Naive B cell (primary cell): ENCODE data around the gene LIPG. TPM values are rescaled to one million over a fixed set of nuclear protein-coding genes. Genes with fewer than 3 reads are reported as not detected.

Experiments
- ATAC-seq, 2 donors: fragments of 150-1000 bp; cut with Tn5 transposase; 2 replicates each; pipeline ENCODE4 v1.10.0; 2021; ENCODE audit warnings: low read depth in 2 of 2, mild to moderate bottlenecking in 2 of 2, moderate library complexity in 2 of 2
- DNase-seq: peaks from one replicate; pipeline ENCODE4 v3.0.0; 2022
- H3K27ac Mint-ChIP-seq, 6 donors: one replicate each; pipeline ENCODE4 v1.8.0; 2020 to 2022; ENCODE audit warnings: mild to moderate bottlenecking in 6 of 6, mixed read lengths in 6 of 6, moderate library complexity in 5 of 6, inconsistent platforms in 2 of 6
- H3K27me3 Mint-ChIP-seq, 3 donors: one replicate each; pipeline ENCODE4 v1.8.0; 2021 to 2022; ENCODE audit warnings: mixed read lengths in 3 of 3, mild to moderate bottlenecking in 1 of 3
- H3K36me3 Mint-ChIP-seq, 2 donors: one replicate each; pipeline ENCODE4 v1.8.0; 2020 to 2022; ENCODE audit warnings: mixed read lengths in 2 of 2, inconsistent platforms in 1 of 2, mild to moderate bottlenecking in 1 of 2
- H3K4me1 Mint-ChIP-seq, 3 donors: one replicate each; pipeline ENCODE4 v1.8.0; 2020 to 2022; ENCODE audit warnings: mixed read lengths in 3 of 3, inconsistent platforms in 1 of 3, mild to moderate bottlenecking in 1 of 3, moderate library complexity in 1 of 3
- H3K4me3 Mint-ChIP-seq, 8 donors: one replicate each; pipeline ENCODE4 v1.8.0; 2020 to 2022; ENCODE audit warnings: mild to moderate bottlenecking in 8 of 8, mixed read lengths in 8 of 8, moderate library complexity in 8 of 8, inconsistent platforms in 2 of 8
- H3K9me3 Mint-ChIP-seq, 7 donors: one replicate each; pipeline ENCODE4 v1.8.0; 2020 to 2022; ENCODE audit warnings: mixed read lengths in 7 of 7, mild to moderate bottlenecking in 5 of 7, inconsistent platforms in 2 of 7, moderate library complexity in 1 of 7
- polyA plus RNA-seq, 6 donors: library from polyadenylated mRNA; unstranded; fragments of 300-500 nt; fragmentation: Illumina TruSeq; gene quantifications; one replicate each; pipeline ENCODE4 v1.2.3, GENCODE V29; 2021; ENCODE audit warnings: low read depth in 6 of 6

The LIPG gene
- polyA plus RNA-seq, 6 donors from 2014 or later, result not detected

GRCh38 chr18:49645196-49645595 lies 83.3 kb downstream of the LIPG start:
- peaks cover 0 to 15% (median 0%) of the 10 kb centered on the region in 3 donors for H3K27me3 Mint-ChIP-seq
- ATAC-seq, result no peak
- peaks cover 0 to 4% (median 0%) of the 10 kb centered on the region in 7 donors for H3K9me3 Mint-ChIP-seq
- H3K36me3 Mint-ChIP-seq, result no peaks in the 10 kb centered on the region
- no peaks in the 10 kb centered on the region for H3K4me1 Mint-ChIP-seq
- H3K27ac Mint-ChIP-seq, result no peak overlapping the region
- H3K4me3 Mint-ChIP-seq, result no peak overlapping the region
- DNase-seq, result no peak

DNA sequence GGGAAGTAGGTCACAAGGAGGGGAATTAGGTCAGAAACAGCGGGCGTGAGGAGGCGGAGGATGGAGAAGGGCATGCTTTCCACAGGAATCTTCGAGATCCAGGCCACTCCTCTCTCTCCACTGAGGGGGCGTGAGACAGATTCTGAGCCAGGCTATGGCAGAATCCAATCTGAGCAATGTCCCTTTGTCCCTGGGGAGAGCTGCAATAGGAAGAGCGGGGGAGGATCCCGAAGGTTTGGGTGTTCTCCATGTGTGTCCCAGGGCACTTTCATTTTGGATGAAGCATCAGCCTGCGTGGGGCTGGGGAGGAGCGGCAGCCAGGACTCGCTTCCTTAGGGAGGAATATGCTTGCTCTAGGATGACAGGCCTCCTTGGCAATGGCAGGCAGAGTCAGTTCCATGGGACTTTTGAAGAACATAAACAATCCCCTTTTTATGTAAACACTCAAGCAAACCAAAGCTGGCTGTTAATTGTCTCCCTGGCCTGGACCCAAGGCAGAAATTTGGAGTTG lies 84.0 kb downstream of the LIPG start:
- H3K4me1 Mint-ChIP-seq, result no peaks in the 10 kb centered on the region
- no peak for DNase-seq
- no peak overlapping the region for H3K27ac Mint-ChIP-seq
- ATAC-seq, result no peak
- H3K27me3 Mint-ChIP-seq, result peaks cover 0 to 15% (median 0%) of the 10 kb centered on the region in 3 donors
- H3K4me3 Mint-ChIP-seq, result no peak overlapping the region
- H3K9me3 Mint-ChIP-seq, result peaks cover 0 to 4% (median 0%) of the 10 kb centered on the region in 7 donors
- H3K36me3 Mint-ChIP-seq, result no peaks in the 10 kb centered on the region

GRCh38 chr18:49646873-49647272 lies 85.0 kb downstream of the LIPG start:
- H3K4me1 Mint-ChIP-seq, result no peaks in the 10 kb centered on the region
- ATAC-seq, result no peak
- H3K27me3 Mint-ChIP-seq, result peaks cover 0 to 15% (median 1%) of the 10 kb centered on the region in 3 donors
- H3K36me3 Mint-ChIP-seq, result no peaks in the 10 kb centered on the region
- no peak for DNase-seq
- no peak overlapping the region for H3K4me3 Mint-ChIP-seq
- H3K9me3 Mint-ChIP-seq, result peaks cover 0 to 4% (median 0%) of the 10 kb centered on the region in 7 donors
- no peak overlapping the region for H3K27ac Mint-ChIP-seq

GRCh38 chr18:49647496-49648168 lies 85.8 kb downstream of the LIPG start:
- Mint-ChIP-seq H3K4me3 (no peak overlapping the region), H3K9me3 (peaks cover 0 to 4% (median 0%) of the 10 kb centered on the region in 7 donors), H3K27ac (no peak overlapping the region), H3K4me1 (no peaks in the 10 kb centered on the region), H3K36me3 (no peaks in the 10 kb centered on the region), H3K27me3 (peaks cover 0 to 15% (median 4%) of the 10 kb centered on the region in 3 donors)
- DNase-seq (no peak), ATAC-seq (no peak)

DNA sequence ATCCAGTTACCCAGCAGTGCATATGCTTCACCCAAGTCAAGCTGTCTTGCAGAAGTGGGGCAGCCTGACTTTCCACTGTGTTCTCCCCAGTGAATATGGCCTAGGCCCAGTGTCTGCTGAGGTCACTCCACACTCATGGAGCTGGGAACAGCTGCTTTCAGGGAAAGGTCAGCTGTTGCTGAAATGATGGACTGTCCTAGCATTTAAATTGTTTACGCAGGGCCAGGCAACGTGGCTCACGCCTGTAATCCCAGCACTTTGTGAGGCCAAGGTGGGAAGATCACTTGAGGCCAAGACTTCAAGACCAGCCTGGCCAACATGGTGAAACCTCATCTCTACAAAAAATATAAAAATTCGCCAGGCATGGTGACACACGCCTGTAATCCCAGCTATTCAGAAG lies 86.5 kb downstream of the LIPG start:
- no peaks in the 10 kb centered on the region for H3K36me3 Mint-ChIP-seq
- no peak for ATAC-seq

More for the DNA sequence above, 86.5 kb downstream of the LIPG start:
- DNase-seq, result no peak
- H3K27me3 Mint-ChIP-seq, result peaks cover 0 to 15% (median 4%) of the 10 kb centered on the region in 3 donors
- no peak overlapping the region for H3K27ac Mint-ChIP-seq
- no peak overlapping the region for H3K4me3 Mint-ChIP-seq
- H3K4me1 Mint-ChIP-seq, result peaks cover 0 to 2% (median 0%) of the 10 kb centered on the region in 3 donors
- H3K9me3 Mint-ChIP-seq, result peaks cover 0 to 4% (median 0%) of the 10 kb centered on the region in 7 donors

Other genes starting within 250 kb of the LIPG start
- gene DYM, start 101.4 kb upstream of the LIPG start, polyA plus RNA-seq, result 10 to 100 TPM; 23.7 to 45.4 (median 36.9) TPM
- 100 to 1,000 TPM; 106 to 205 (median 114) TPM for gene C18orf32, start 74.8 kb upstream of the LIPG start, polyA plus RNA-seq
- 1,000 to 10,000 TPM; 1,070 to 1,999 (median 1,663) TPM for gene RPL17, start 69.6 kb upstream of the LIPG start, polyA plus RNA-seq